GM19372 (cell line): Measurements from ENCODE around the gene USP53.
A peak's percentile ranks its signal among the peaks of the same experiment; 100 is the strongest.
"Not testable (repeated sequence)": the region's sequence is repeated elsewhere in the genome, so short reads cannot be mapped to it uniquely, and the experiment has no call there.

Experiments
- ATAC-seq: cut with Tn5 transposase; IDR thresholded peaks from one replicate; pipeline ENCODE4 v1.9.1; 2021; ENCODE audit warnings: mild to moderate bottlenecking, low read depth, moderate library complexity; ENCODE audit not compliant: unreplicated experiment

Gene USP53

GRCh38 chr4:119310826-119311225, 98.3 kb downstream of the USP53 start:
- no peak for ATAC-seq

GRCh38 chr4:119313237-119313636, 100.7 kb downstream of the USP53 start:
- no peak for ATAC-seq

- ATAC-seq: peak; percentile 86
Observed at GRCh38 chr4:119314356-119314755, 101.8 kb downstream of the USP53 start.

GRCh38 chr4:119315036-119315435, 102.5 kb downstream of the USP53 start:
- ATAC-seq: no peak

DNA sequence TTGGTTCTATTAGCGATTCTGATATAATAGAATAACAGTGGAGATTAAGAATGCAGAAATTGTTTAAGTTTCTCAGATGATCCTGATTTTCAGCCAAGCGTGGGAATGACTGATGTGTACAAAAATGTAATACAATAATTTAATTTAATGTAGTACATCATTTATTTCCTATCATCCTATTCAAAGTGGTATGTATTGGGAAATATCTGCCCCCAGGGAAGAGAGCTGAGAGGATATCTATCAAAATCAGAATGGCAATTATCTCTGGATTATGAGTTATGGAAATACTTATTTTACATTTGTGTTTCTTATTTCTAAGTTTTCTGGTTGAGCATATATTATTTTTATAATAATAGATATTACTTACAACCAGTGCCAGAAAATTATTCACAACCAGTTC, 105.5 kb downstream of the USP53 start:
- ATAC-seq: no peak

- no peak for ATAC-seq
Observed at GRCh38 chr4:119321921-119322687, 109.6 kb downstream of the USP53 start, which contains the start of gene FABP2. TSS of gene FABP2 (minus strand) at chr4:119322138. CDS start at chr4:119322102, 36 bp downstream.

- no peak for ATAC-seq
Observed at GRCh38 chr4:119328695-119329094, 116.2 kb downstream of the USP53 start.

DNA sequence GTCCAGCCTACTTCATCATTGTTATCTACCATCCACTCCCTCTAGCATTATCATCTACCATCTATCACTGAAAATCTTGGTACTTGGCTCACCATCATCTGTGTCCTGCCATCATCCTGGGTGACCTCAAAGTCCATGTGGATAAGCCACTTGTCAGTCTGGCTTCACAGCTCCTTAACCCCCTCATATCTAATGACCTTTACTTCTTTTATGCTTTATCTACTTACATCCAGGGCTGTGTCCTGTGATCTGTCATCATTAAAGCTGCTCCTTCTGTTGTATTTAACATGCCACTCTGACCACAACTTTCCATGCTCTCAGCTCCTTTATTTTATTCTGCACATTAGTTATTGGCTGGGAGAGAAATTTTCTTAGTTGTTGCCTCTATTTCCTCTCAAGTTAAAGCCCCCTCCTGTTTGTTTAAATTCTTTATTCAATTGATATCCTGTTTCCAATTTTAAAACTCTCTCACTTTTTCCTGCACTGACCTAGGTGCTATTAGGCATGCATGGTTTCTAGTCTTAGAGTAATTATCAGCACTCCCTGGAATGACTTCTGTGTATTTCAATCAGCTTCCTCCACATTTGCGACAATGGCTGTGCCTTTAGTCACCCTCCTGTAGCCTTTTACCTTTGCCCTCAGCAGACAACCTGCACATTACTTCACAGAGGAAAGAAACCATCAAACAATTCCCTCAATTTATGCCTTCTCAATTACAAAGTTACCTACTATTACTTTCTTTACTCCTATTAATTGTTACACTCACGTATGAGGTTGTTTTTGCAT, 117.5 kb downstream of the USP53 start:
- no peak for ATAC-seq

DNA sequence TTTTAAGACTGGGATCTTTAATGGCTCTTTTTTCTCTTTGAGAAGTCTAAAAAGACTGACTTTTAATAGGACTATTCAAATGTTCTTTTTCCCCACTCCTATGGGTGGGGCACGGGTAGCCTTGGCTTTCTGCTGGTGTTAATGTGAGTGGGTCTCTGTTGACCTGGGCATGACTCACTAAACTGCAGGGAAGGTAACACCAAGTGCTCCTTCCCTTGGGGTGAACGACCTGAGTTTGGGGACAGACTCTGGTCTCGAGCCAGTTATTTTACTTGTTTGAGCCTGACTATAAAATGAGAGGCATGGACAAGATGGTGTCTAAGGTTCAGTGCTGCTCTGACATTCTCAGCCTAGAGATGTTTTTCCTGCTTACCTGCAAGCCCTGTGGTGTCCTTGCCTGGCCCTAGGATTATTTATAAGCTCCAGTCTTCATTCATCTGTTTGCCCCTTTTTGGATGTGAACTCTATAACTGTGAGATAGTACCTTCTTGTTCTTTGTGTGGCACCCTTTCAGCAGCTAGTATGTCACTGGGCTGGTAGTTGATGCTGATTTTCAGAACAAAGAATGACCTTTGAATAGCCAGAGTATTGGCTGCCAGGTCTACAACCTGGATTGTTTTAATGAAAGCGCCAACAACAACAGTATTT, 123.9 kb downstream of the USP53 start:
- ATAC-seq: not testable (repeated sequence)

- ATAC-seq: no peak
Observed at GRCh38 chr4:119337010-119337409, 124.5 kb downstream of the USP53 start.

DNA sequence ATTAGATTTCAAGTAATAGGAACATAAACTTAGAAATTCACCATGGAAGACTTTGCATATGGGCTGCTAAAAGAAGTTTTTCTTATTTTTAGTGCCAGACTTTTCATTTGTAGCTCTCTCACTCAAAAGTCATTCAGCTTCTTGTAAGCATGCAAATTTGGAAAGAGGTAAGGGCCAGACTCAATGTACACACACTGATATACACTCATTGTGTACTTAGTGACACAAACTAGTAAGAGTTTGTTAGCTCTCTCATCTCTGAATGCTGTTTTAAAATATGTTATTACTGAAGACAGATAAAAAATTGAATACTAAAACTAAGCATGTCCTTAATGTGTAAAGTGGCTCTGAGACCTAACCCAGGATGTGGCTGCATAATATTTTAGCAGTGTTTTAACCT, 127.4 kb downstream of the USP53 start:
- not testable (repeated sequence) for ATAC-seq

DNA sequence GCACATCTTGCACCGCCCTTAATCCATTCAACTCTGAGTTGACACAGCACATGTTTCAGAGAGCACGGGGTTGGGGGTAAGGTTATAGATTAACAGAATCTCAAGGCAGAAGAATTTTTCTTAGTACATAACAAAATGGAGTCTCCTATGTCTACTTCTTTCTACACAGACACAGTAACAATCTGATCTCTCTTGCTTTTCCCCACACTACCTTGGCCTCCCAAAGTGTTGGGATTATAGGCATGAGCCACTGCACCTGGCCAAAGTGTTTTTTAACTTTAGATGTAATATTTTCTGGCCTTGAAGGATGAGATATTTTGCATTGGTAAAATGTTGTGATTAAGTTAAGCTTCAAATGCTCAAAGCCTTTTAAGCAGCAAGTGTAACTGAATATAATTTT, 130.8 kb downstream of the USP53 start:
- not testable (repeated sequence) for ATAC-seq
